ENCODE measurements around the gene GALT. TPM values are rescaled to one million over a fixed set of nuclear protein-coding genes. Genes with fewer than 3 reads are reported as not detected.

The GALT gene
- total RNA-seq, 4 donors from 2014 or later: 8.1 to 23.6 (median 20.0) TPM

DNA sequence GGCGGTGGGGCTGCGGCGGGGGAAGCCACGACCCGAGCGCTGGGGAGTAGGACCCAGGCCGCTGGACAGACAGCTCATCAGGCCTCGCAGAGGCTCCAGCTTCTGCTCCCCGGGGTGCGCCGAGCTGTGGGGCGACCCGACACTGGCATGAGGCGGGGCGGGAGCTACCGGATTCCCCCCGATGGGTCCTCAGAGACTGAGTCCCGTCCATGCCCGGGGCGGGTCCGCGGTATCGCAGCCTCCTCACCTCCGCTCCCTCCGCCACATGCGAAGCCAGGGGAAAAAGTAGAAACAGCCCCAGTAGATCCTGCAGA lies 18.5 kb downstream of the GALT start:
- ATAC-seq: peak in 1 of 2 donors; percentile 18
- TF ChIP-seq, protein P1, sequence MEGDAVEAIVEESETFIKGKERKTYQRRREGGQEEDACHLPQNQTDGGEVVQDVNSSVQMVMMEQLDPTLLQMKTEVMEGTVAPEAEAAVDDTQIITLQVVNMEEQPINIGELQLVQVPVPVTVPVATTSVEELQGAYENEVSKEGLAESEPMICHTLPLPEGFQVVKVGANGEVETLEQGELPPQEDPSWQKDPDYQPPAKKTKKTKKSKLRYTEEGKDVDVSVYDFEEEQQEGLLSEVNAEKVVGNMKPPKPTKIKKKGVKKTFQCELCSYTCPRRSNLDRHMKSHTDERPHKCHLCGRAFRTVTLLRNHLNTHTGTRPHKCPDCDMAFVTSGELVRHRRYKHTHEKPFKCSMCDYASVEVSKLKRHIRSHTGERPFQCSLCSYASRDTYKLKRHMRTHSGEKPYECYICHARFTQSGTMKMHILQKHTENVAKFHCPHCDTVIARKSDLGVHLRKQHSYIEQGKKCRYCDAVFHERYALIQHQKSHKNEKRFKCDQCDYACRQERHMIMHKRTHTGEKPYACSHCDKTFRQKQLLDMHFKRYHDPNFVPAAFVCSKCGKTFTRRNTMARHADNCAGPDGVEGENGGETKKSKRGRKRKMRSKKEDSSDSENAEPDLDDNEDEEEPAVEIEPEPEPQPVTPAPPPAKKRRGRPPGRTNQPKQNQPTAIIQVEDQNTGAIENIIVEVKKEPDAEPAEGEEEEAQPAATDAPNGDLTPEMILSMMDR (IDR thresholded peaks at IDR 0.05 in 4 of 5, conservative IDR thresholded peaks at IDR 0.05 in 1 of 5): peak in 1 of 5 experiments; percentile 14
- TF ChIP-seq POLR2A (IDR thresholded peaks at IDR 0.05): no peak

DNA sequence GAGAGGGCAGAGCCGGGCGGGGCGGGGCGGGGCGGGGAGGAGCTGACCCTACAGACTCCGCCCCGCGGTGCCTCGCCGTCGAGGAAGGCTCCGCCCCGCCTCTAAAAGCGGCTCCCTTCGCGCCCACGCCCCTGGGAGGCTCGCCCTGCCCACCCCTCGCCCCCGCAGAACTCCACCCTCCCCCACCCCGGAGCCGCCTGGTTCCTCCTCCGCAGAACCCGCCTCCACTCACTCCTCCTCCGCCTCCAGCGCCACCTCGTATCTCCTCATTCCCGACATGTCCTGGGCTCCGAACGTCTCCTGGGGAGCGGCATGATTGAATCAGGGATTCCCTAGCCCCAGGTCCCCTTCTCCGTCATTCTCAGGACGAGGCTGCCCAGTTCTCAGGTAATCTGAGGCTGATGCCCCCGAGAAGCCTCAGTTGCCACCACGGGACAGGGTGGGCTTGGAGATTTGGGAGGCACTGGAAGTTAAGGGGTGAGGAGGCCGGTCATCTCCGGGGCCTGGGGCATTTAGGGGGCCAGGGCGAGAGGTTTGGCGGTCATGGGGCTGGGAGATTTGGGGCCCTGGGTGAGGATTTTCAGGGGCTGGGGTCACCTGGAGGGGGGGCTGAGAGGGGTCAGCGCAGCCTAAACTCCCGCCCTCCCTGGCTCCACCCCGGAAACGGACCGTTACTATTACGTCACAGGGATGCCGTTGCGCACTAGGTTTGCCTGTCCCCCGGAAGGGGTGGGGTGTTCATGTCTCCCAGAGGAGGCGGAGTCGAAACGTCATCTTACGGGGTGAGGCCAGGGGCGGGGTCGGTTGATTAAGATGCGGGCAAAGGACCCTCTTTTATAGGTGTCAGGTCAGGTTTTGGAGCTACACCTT lies 19.1 kb downstream of the GALT start:
- H3K9me3 ChIP-seq: no peaks in the 10 kb centered on the region
- ATAC-seq (peak; percentile 86 to 87), DNase-seq (peak; percentile 90 to 94)
- peak; percentile 62 to 63 for TF ChIP-seq POLR2A (IDR thresholded peaks at IDR 0.05)
- TF ChIP-seq, protein P1 (IDR thresholded peaks at IDR 0.05 in 4 of 5, conservative IDR thresholded peaks at IDR 0.05 in 1 of 5): peak in 1 of 5 experiments; percentile 9
- H3K27ac ChIP-seq: peak overlapping the region; percentile 91 to 100 (median 98)
- peak overlapping the region; percentile 76 to 98 (median 86) for H3K4me3 ChIP-seq
- no peaks in the 10 kb centered on the region for H3K27me3 ChIP-seq
- intact Hi-C loops (cut with DNase I; ENCODE audit: low total_unique reads) (loop anchor here (1.0 to 5.0 kb wide), 3 partner anchors 13 to 322 kb away; partner anchors contain the start of genes DNAJB5 and IL11RA), in situ Hi-C loops (cut with MboI; ENCODE audit: low sequenced_read_pairs in 4 of 4) (loop anchor here in 1 of 4 donors (25.0 kb wide), 1 partner anchor 422 kb away; the partner anchor contains the start of genes FANCG and PIGO)
- H3K4me1 ChIP-seq: peaks cover 0 to 4% of the 10 kb centered on the region in 2 donors
- peaks cover 0 to 6% of the 10 kb centered on the region in 2 donors for H3K36me3 ChIP-seq

More for the DNA sequence above, 18.5 kb downstream of the GALT start:
- Histone ChIP-seq H3K27me3 (no peaks in the 10 kb centered on the region), H3K36me3 (peaks cover 0 to 6% of the 10 kb centered on the region in 2 donors), H3K4me3 (peak overlapping the region; percentile 76 to 98 (median 86)), H3K9me3 (no peaks in the 10 kb centered on the region), H3K27ac (peak overlapping the region; percentile 91 to 100 (median 98)), H3K4me1 (peaks cover 0 to 4% of the 10 kb centered on the region in 2 donors)
- no peak for DNase-seq
- in situ Hi-C loops (cut with MboI; ENCODE audit: low sequenced_read_pairs in 4 of 4) (loop anchor here in 1 of 4 donors (25.0 kb wide), 1 partner anchor 422 kb away; the partner anchor contains the start of genes FANCG and PIGO), intact Hi-C loops (cut with DNase I; ENCODE audit: low total_unique reads) (loop anchor here (1.0 to 5.0 kb wide), 3 partner anchors 13 to 322 kb away; partner anchors contain the start of genes DNAJB5 and IL11RA)

DNA sequence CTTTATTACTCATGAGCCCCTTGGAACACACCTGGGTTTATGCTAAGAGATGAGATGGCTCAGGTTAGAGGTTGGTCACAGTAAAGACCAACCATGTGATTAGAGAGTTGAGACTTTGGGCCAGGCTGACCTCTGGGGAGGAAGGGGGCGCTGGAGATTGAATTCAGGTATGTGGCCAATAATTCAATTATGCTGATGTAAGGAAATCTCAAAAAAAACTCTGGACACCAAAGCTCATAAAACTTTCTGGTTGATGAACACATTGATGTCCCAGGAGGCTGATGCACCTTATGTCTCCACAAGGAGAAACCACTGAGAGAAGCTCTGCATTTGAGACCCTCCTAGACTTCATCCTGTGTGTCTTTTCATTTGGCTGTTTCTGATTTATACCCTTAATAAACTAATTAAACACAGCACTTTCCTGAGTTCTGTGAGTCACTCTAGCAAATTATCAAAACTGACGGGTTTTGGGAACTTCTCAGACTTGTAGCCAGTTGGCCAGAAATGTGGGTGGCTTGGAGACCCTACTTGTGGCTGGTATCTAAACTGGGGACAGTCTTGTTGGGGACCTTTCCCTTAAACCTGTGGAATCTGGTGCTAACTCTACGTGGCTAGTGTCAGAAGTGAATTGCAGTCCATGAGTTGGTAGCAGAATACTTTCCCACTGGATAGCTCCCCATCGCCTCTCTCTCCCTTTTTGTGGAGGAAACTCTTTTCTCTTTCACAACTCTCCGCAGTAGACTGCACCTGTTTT lies 23.5 kb downstream of the GALT start:
- H3K36me3 ChIP-seq: no peaks in the 10 kb centered on the region
- no peaks in the 10 kb centered on the region for H3K9me3 ChIP-seq
- DNase-seq (no peak), ATAC-seq (no peak)
- no peak for TF ChIP-seq POLR2A (IDR thresholded peaks at IDR 0.05)
- TF ChIP-seq, protein P1 (IDR thresholded peaks at IDR 0.05 in 4 of 5, conservative IDR thresholded peaks at IDR 0.05 in 1 of 5): no peak
- no peak overlapping the region for H3K4me3 ChIP-seq
- in situ Hi-C loops (cut with MboI; ENCODE audit: low sequenced_read_pairs in 4 of 4) (loop anchor here in 1 of 4 donors (25.0 kb wide), 1 partner anchor 417 kb away; the partner anchor contains the start of genes FANCG and PIGO), intact Hi-C loops (cut with DNase I; ENCODE audit: low total_unique reads) (loop anchor here (5.0 kb wide), 1 partner anchor 317 kb away; the partner anchor contains the start of gene DNAJB5)
- H3K27me3 ChIP-seq: no peaks in the 10 kb centered on the region
- no peak overlapping the region for H3K27ac ChIP-seq
- H3K4me1 ChIP-seq: peaks cover 3 to 4% of the 10 kb centered on the region in 2 donors

DNA sequence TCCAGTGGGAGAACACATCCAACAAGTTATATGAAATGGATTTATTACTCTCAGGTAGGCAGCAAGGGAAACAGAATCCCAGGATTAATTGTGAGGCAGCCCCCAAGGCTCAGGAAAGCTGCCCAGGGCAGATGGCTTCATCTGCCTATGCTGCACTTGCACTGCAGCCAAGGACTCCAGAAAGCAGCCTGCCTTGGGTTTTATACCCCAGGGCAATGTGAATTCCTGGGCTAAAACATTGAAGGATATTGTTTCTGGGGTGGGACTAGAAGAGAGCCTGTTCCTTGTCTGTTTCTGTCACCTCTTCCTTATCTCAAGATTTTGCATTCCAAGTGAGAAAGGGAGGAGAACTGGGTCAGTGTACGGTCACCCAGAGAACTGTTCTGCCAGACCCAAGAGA lies 24.8 kb downstream of the GALT start:
- no peak for TF ChIP-seq POLR2A (IDR thresholded peaks at IDR 0.05)
- TF ChIP-seq, protein P1 (IDR thresholded peaks at IDR 0.05 in 4 of 5, conservative IDR thresholded peaks at IDR 0.05 in 1 of 5): no peak
- no peak overlapping the region for H3K4me3 ChIP-seq
- intact Hi-C loops (cut with DNase I; ENCODE audit: low total_unique reads): no loop called here
- no peaks in the 10 kb centered on the region for H3K36me3 ChIP-seq
- peaks cover 3 to 4% of the 10 kb centered on the region in 2 donors for H3K4me1 ChIP-seq
- ATAC-seq (no peak), DNase-seq (no peak)
- no peaks in the 10 kb centered on the region for H3K27me3 ChIP-seq
- no peaks in the 10 kb centered on the region for H3K9me3 ChIP-seq
- in situ Hi-C loops (cut with MboI; ENCODE audit: low sequenced_read_pairs in 4 of 4): loop anchor here in 1 of 4 donors (25.0 kb wide), 1 partner anchor 416 kb away; the partner anchor contains the start of genes FANCG and PIGO
- no peak overlapping the region for H3K27ac ChIP-seq
